Activated CD8-positive, alpha-beta T cell treated with anti-CD3 and anti-CD28 coated beads for 36 hours (primary cell): ENCODE measurements around the gene TBC1D14. TPM values are rescaled to one million over a fixed set of nuclear protein-coding genes. Genes with fewer than 3 reads are reported as not detected.
A peak's percentile ranks its signal among the peaks of the same experiment; 100 is the strongest.
"Not testable (repeated sequence)": the region's sequence is repeated elsewhere in the genome, so short reads cannot be mapped to it uniquely, and the experiment has no call there.

Experiments
- ATAC-seq: fragments of 200-7000 bp; cut with Tn5 transposase; one replicate; pipeline ENCODE4 v1.10.0; 2021; ENCODE audit warnings: mild to moderate bottlenecking, moderate library complexity
- CTCF ChIA-PET: fragments of 350-600 bp; sonication (Branson Sonifier 250); formaldehyde crosslinking; loops from one replicate; lab custom pipeline; 2021; ENCODE audit warnings: antibody characterized with exemption; lab: Charles Lee
- POLR2A ChIA-PET: fragments of 350-600 bp; sonication (Branson Sonifier 250); formaldehyde crosslinking; loops from one replicate; lab custom pipeline; 2021; ENCODE audit warnings: antibody characterized with exemption; lab: Charles Lee
- DNase-seq: peaks from one replicate; pipeline ENCODE4 v3.0.0-alpha.2; 2020
- H3K27ac Mint-ChIP-seq: one replicate; pipeline ENCODE4 v1.8.0; 2021; ENCODE audit warnings: mild to moderate bottlenecking, mixed read lengths
- H3K27me3 Mint-ChIP-seq: one replicate; pipeline ENCODE4 v1.8.0; 2021; ENCODE audit warnings: mixed read lengths
- H3K36me3 Mint-ChIP-seq: one replicate; pipeline ENCODE4 v1.8.0; 2021; ENCODE audit warnings: low read depth, mixed read lengths
- H3K4me1 Mint-ChIP-seq: one replicate; pipeline ENCODE4 v1.8.0; 2021; ENCODE audit warnings: low read depth, mixed read lengths
- H3K4me3 Mint-ChIP-seq: one replicate; pipeline ENCODE4 v1.8.0; 2021; ENCODE audit warnings: mild to moderate bottlenecking, moderate library complexity, mixed read lengths
- H3K9me3 Mint-ChIP-seq: one replicate; pipeline ENCODE4 v1.8.0; 2021; ENCODE audit warnings: mixed read lengths
- CTCF ChIP-seq: fragments of 200-600 bp; IDR thresholded peaks from one replicate; pipeline ENCODE4 v1.8.0; 2022; ENCODE audit warnings: antibody characterized with exemption, mild to moderate bottlenecking
- intact Hi-C: fragments of 100-400 bp; cut with micrococcal nuclease; formaldehyde crosslinking; loops from one replicate; pipeline ENCODE4 v1.10.0; 2022
- total RNA-seq, 2 experiments: library from RNA; stranded (reverse); gene quantifications; one replicate each; pipeline ENCODE4 v1.2.3, GENCODE V29; 2021

Gene TBC1D14
- total RNA-seq, 2 experiments from 2014 or later, result 34.7 to 36.3 TPM

DNA sequence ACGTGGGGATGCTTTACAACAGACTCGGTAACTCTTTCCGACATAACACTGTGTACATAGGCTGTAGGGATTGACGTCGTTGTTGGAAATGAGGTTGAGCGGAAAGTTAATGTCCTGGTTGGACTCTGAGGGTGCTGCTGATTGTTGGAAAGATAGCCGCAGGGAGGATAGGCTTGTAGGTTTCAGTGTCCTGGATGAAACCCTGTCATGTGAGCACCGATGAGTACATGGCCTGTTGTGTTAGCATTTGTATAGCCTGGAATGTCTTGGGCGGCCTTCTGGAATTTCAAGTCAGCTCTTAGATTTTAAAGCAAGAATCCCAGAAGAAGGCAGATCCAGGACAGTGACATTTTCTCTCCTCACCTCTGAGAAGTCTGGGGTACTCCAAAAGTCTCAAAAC, 63.3 kb downstream of the TBC1D14 start:
- peaks cover 9% of the 10 kb centered on the region for H3K4me1 Mint-ChIP-seq
- CTCF ChIA-PET, result interaction anchor here (0.7 to 2.6 kb wide), 11 partner anchors 9 to 291 kb away, joined by 3 to 33 read pairs (median 5); partner anchors contain the start of genes GRPEL1 and TBC1D14
- no peak for DNase-seq

DNA sequence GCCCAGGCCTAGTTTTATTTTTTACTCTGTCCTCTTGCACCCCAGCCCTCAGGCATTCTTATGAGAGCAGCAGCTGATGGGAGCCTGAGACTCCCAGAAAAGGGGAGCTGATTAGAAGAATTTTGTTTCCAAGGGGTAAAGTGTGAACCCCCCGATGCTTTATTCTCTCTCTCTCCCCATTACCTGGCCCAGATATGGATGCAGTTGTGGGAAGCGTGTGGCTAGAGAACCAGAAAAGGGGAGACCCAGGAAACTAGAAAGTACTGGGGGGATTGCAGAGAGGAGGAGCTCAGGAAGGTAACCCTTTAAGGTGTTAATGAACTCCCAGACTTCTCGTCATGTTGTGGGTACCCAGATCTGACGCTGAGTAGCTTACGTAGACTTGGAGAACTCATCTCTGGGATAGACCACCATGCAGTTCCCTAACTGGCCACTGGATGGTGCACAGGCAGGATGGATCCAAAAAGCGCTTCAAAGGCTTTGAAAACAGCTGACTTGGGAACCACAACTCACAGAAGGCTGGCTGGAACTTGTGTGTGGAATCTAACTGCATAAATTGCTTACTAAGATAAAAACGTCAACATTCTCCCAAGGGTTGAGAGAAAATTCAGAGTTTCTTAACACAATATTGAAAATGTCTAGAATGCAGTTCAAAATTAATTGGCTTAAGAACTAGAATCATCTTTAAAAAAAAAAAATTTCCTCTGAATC, 64.7 kb downstream of the TBC1D14 start:
- H3K27ac Mint-ChIP-seq, result no peak overlapping the region
- TF ChIP-seq CTCF, result peak; percentile 94
- H3K4me3 Mint-ChIP-seq, result no peak overlapping the region
- peak; percentile 90 for DNase-seq
- H3K27me3 Mint-ChIP-seq, result no peaks in the 10 kb centered on the region
- no peaks in the 10 kb centered on the region for H3K9me3 Mint-ChIP-seq
- intact Hi-C loops, result no loop called here
- ChIA-PET POLR2A (interaction anchor here (0.7 kb wide), 1 partner anchor 301 kb away, joined by 3 read pairs; a partner anchor contains a TSS), CTCF (interaction anchor here (0.5 to 2.6 kb wide), 36 partner anchors 9 to 400 kb away, joined by 3 to 33 read pairs (median 4); partner anchors contain the start of genes GRPEL1, MAN2B2, TADA2B and TBC1D14)
- H3K4me1 Mint-ChIP-seq, result peaks cover 9% of the 10 kb centered on the region
- no peaks in the 10 kb centered on the region for H3K36me3 Mint-ChIP-seq
- peak; percentile 99 for ATAC-seq

More for the DNA sequence above, 63.3 kb downstream of the TBC1D14 start:
- intact Hi-C loops, result no loop called here
- Mint-ChIP-seq H3K36me3 (no peaks in the 10 kb centered on the region), H3K4me3 (no peak overlapping the region), H3K9me3 (no peaks in the 10 kb centered on the region), H3K27ac (no peak overlapping the region), H3K27me3 (no peaks in the 10 kb centered on the region)
- no peak for ATAC-seq
- no peak for TF ChIP-seq CTCF
- POLR2A ChIA-PET, result interaction anchor here (0.8 kb wide), 1 partner anchor 93 kb away, joined by 3 read pairs; no protein-coding TSS in a partner anchor

DNA sequence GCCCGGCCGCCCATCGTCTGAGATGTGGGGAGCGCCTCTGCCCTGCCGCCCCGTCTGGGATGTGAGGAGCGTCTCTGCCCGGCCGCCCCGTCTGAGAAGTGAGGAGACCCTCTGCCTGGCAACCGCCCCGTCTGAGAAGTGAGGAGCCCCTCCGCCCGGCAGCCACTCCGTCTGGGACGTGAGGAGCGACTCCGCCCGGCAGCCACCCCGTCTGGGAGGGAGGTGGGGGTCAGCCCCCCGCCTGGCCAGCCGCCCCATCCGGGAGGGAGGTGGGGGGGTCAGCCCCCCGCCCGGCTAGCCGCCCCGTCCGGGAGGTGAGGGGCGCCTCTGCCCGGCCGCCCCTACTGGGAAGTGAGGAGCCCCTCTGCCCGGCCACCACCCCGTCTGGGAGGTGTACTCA, 68.2 kb downstream of the TBC1D14 start:
- H3K27ac Mint-ChIP-seq, CTCF ChIA-PET, H3K36me3 Mint-ChIP-seq, DNase-seq, POLR2A ChIA-PET, H3K9me3 Mint-ChIP-seq, H3K4me3 Mint-ChIP-seq, H3K27me3 Mint-ChIP-seq, intact Hi-C loops, ATAC-seq: not testable (repeated sequence)
- H3K4me1 Mint-ChIP-seq, result peaks cover 12% of the 10 kb centered on the region

- TF ChIP-seq CTCF, result no peak
- no peaks in the 10 kb centered on the region for H3K27me3 Mint-ChIP-seq
- intact Hi-C loops, result no loop called here
- no peak overlapping the region for H3K4me3 Mint-ChIP-seq
- ChIA-PET CTCF (interaction anchor here (1.7 to 3.4 kb wide), 3 partner anchors 9 to 110 kb away, joined by 6 to 20 read pairs (median 13); no protein-coding TSS in a partner anchor), POLR2A (no interaction called here)
- ATAC-seq, result no peak
- no peak for DNase-seq
- H3K27ac Mint-ChIP-seq, result no peak overlapping the region
- peaks cover 9% of the 10 kb centered on the region for H3K36me3 Mint-ChIP-seq
- H3K4me1 Mint-ChIP-seq, result peaks cover 39% of the 10 kb centered on the region
- no peaks in the 10 kb centered on the region for H3K9me3 Mint-ChIP-seq
Observed at GRCh38 chr4:6983544-6984142, 74.0 kb downstream of the TBC1D14 start.

GRCh38 chr4:6984612-6985425, 75.2 kb downstream of the TBC1D14 start:
- no peaks in the 10 kb centered on the region for H3K27me3 Mint-ChIP-seq
- intact Hi-C loops, result no loop called here
- DNase-seq (no peak), ATAC-seq (no peak)
- H3K27ac Mint-ChIP-seq, result peak overlapping the region; percentile 92
- POLR2A ChIA-PET, result interaction anchor here (0.6 to 1.3 kb wide), 4 partner anchors 49 to 136 kb away, joined by 3 to 4 read pairs (median 3); partner anchors contain the start of gene TBC1D14
- TF ChIP-seq CTCF, result no peak
- no peaks in the 10 kb centered on the region for H3K9me3 Mint-ChIP-seq
- peak overlapping the region; percentile 86 for H3K4me3 Mint-ChIP-seq
- CTCF ChIA-PET, result interaction anchor here (0.7 to 3.4 kb wide), 6 partner anchors 10 to 265 kb away, joined by 3 to 20 read pairs (median 4); no protein-coding TSS in a partner anchor
- peaks cover 51% of the 10 kb centered on the region for H3K4me1 Mint-ChIP-seq
- H3K36me3 Mint-ChIP-seq, result peaks cover 17% of the 10 kb centered on the region
